A549 (cell line): Measurements from ENCODE around the gene UBTFL1. TPM values are rescaled to one million over a fixed set of nuclear protein-coding genes. Genes with fewer than 3 reads are reported as not detected.

Experiments used
- ATAC-seq, 2 experiments: fragments of 200-7000 bp in 1 of 2; fragments of >200 bp in 1 of 2; cut with Nextera tagmentation in 1 of 2; cut with Tn5 transposase in 1 of 2; 3 replicates each; pipeline versions ENCODE4 v1.8.0 to v1.9.1; 2018 to 2020; ENCODE audit warnings: mild to moderate bottlenecking in 1 of 2, moderate library complexity in 1 of 2
- CTCF ChIA-PET: fragments of 300-600 bp; sonication (Branson Sonifier 250); formaldehyde crosslinking; extraction: SDS; loops from one replicate; lab custom pipeline; 2021; ENCODE audit warnings: antibody characterized with exemption, inconsistent platforms; lab: Yijun Ruan, JAX
- POLR2A ChIA-PET: fragments of 350-600 bp; formaldehyde crosslinking; extraction: SDS; loops from one replicate; lab custom pipeline; 2021; ENCODE audit warnings: antibody characterized with exemption, inconsistent platforms; lab: Yijun Ruan, JAX
- DNase-seq, 2 experiments: peaks; one replicate each; pipeline versions ENCODE4 v3.0.0 to v3.0.0-alpha.2; 2011 to 2016; ENCODE audit warnings: low read depth in 1 of 2, low spot score in 1 of 2
- FAIRE-seq: peaks from 2 replicates; lab custom pipeline; 2011; peaks lifted over from hg19 to GRCh38; lab: Jason Lieb, UNC
- H3K27ac ChIP-seq, 2 experiments: fragments of >200 bp; sonication (Bioruptor Twin); formaldehyde crosslinking; 3 replicates each; pipeline ENCODE4 v1.5.1; 2016 to 2017
- H3K4me1 ChIP-seq: fragments of >200 bp; sonication (Bioruptor Twin); formaldehyde crosslinking; 3 replicates; pipeline ENCODE4 v1.6.1; 2016
- H3K4me2 ChIP-seq: fragments of >200 bp; sonication (Bioruptor Twin); formaldehyde crosslinking; 3 replicates; pipeline ENCODE4 v1.6.1; 2016
- H3K4me3 ChIP-seq: fragments of >200 bp; sonication (Bioruptor Twin); formaldehyde crosslinking; 3 replicates; pipeline ENCODE4 v1.5.1; 2016
- H3K9me3 ChIP-seq: fragments of >200 bp; sonication (Bioruptor Twin); formaldehyde crosslinking; 3 replicates; pipeline ENCODE4 v1.6.1; 2016
- BCL3 ChIP-seq: fragments of >200 bp; sonication (Bioruptor Twin); formaldehyde crosslinking; IDR thresholded peaks from 3 replicates; pipeline ENCODE4 v1.6.1; 2016
- BHLHE40 ChIP-seq: IDR thresholded peaks from 2 replicates; pipeline ENCODE4 v1.6.1; 2012; ENCODE audit warnings: low read depth, low read length, inconsistent platforms
- CBX8 ChIP-seq: fragments of 200-600 bp; sonication (generic); IDR thresholded peaks from 2 replicates; pipeline ENCODE4 v1.6.1; 2016
- CEBPB ChIP-seq, 2 experiments: fragments of >200 bp in 1 of 2; sonication (Bioruptor Twin) in 1 of 2; formaldehyde crosslinking in 1 of 2; IDR thresholded peaks; 2 replicates each; pipeline ENCODE4 v1.6.1; 2012 to 2016
- CHD4 ChIP-seq: fragments of 200-600 bp; sonication (generic); IDR thresholded peaks from 2 replicates; pipeline ENCODE4 v1.6.1; 2016; ENCODE audit warnings: antibody characterized with exemption, mild to moderate bottlenecking, borderline replicate concordance
- EHF ChIP-seq: fragments of 250-450 bp; sonication (Bioruptor Pico); IDR thresholded peaks from 2 replicates; pipeline ENCODE4 v1.5.0; 2020; ENCODE audit warnings: mild to moderate bottlenecking
- FOSL2 ChIP-seq, 2 experiments: fragments of 450-650 bp in 1 of 2; fragments of >200 bp in 1 of 2; sonication (Bioruptor Twin) in 1 of 2; formaldehyde crosslinking; IDR thresholded peaks; 2 replicates each; pipeline versions ENCODE4 v1.5.0 to v1.6.1; 2016 to 2020; ENCODE audit warnings: mild to moderate bottlenecking in 1 of 2, moderate library complexity in 1 of 2
- HEYL ChIP-seq: fragments of 250-450 bp; sonication (Bioruptor Pico); IDR thresholded peaks from 2 replicates; pipeline ENCODE4 v1.8.0; 2021; ENCODE audit warnings: mild to moderate bottlenecking, moderate library complexity
- HMGXB4 ChIP-seq: fragments of 250-450 bp; sonication (Bioruptor Pico); IDR thresholded peaks from 2 replicates; pipeline ENCODE4 v1.5.0; 2021; ENCODE audit warnings: mild to moderate bottlenecking, moderate library complexity, borderline replicate concordance
- HOXB5 ChIP-seq: fragments of 250-450 bp; sonication (Bioruptor Pico); IDR thresholded peaks from 2 replicates; pipeline ENCODE4 v1.5.0; 2020; ENCODE audit warnings: mild to moderate bottlenecking, moderate library complexity
- JUNB ChIP-seq: fragments of >200 bp; sonication (Bioruptor Twin); formaldehyde crosslinking; IDR thresholded peaks from 2 replicates; pipeline ENCODE4 v1.6.1; 2016
- KDM1A ChIP-seq: fragments of 200-600 bp; sonication (generic); IDR thresholded peaks from 2 replicates; pipeline ENCODE4 v1.6.1; 2016; ENCODE audit warnings: low read depth, mild to moderate bottlenecking
- MAX ChIP-seq: IDR thresholded peaks from 2 replicates; pipeline ENCODE4 v1.6.1; 2012
- MAZ ChIP-seq: fragments of 150-350 bp; IDR thresholded peaks from 2 replicates; pipeline ENCODE4 v1.6.1; 2014; ENCODE audit warnings: antibody characterized with exemption, low read depth, low read length, borderline replicate concordance
- MYC ChIP-seq: IDR thresholded peaks from 2 replicates; pipeline ENCODE4 v1.6.1; 2012; ENCODE audit warnings: mild to moderate bottlenecking, inconsistent platforms, low read length, improper control_type of control experiment, borderline replicate concordance
- NPAS2 ChIP-seq: fragments of 250-450 bp; sonication (Bioruptor Pico); IDR thresholded peaks from 2 replicates; pipeline ENCODE4 v1.8.0; 2022; ENCODE audit warnings: mild to moderate bottlenecking, moderate library complexity, borderline replicate concordance
- NR3C1 ChIP-seq: fragments of >200 bp; sonication (Bioruptor Twin); formaldehyde crosslinking; IDR thresholded peaks from 3 replicates; pipeline ENCODE4 v1.6.1; 2017
- PBX3 ChIP-seq: IDR thresholded peaks from 2 replicates; pipeline ENCODE4 v1.6.1; 2012
- PHF8 ChIP-seq: fragments of 200-600 bp; sonication (generic); IDR thresholded peaks from 2 replicates; pipeline ENCODE4 v1.6.1; 2016; ENCODE audit warnings: low read depth, mild to moderate bottlenecking, antibody characterized with exemption, moderate library complexity, borderline replicate concordance
- POLR2A ChIP-seq: IDR thresholded peaks from 2 replicates; pipeline ENCODE4 v1.6.1; 2012; ENCODE audit warnings: mild to moderate bottlenecking, low read length
- RAD21 ChIP-seq, 2 experiments: fragments of >200 bp in 1 of 2; sonication (Bioruptor Twin) in 1 of 2; formaldehyde crosslinking in 1 of 2; IDR thresholded peaks in 1 of 2; conservative IDR thresholded peaks in 1 of 2; 2 replicates in 1 of 2; 3 replicates in 1 of 2; pipeline ENCODE4 v1.6.1; 2012 to 2018; ENCODE audit warnings: inconsistent platforms in 1 of 2
- RCOR1 ChIP-seq: fragments of 150-350 bp; IDR thresholded peaks from 2 replicates; pipeline ENCODE4 v1.6.1; 2014; ENCODE audit warnings: antibody characterized with exemption, low read length, low read depth
- SMC3 ChIP-seq: fragments of >200 bp; sonication (Bioruptor Twin); formaldehyde crosslinking; IDR thresholded peaks from 3 replicates; pipeline ENCODE4 v1.6.1; 2018; ENCODE audit warnings: inconsistent platforms
- TP53 ChIP-seq: fragments of 250-450 bp; sonication (Bioruptor Pico); IDR thresholded peaks from 2 replicates; pipeline ENCODE4 v1.5.0; 2021; ENCODE audit warnings: mild to moderate bottlenecking, moderate library complexity
- ZC3H11A ChIP-seq: fragments of 450-650 bp; IDR thresholded peaks from 2 replicates; pipeline ENCODE4 v1.6.1; 2014; ENCODE audit warnings: antibody characterized with exemption, mild to moderate bottlenecking
- WGBS: methylation state at CpG from one replicate; pipeline ENCODE4 v1.1.6; 2017; ENCODE audit errors: missing lambda C conversion rate; 5-methylcytosine and 5-hydroxymethylcytosine counted together
- polyA plus RNA-seq, 4 experiments: library from polyadenylated mRNA; depleted of rRNA in 3 of 4; stranded (reverse); fragments of >200 nt; fragmentation: RNase III in 1 of 4; extraction: RNeasy Plus Mini Kit Qiagen cat#74134 plus additional on column Dnase treatment in 1 of 4; gene quantifications; 2 replicates in 3 of 4; 3 replicates in 1 of 4; pipeline ENCODE4 v1.2.3, GENCODE V29; 2011 to 2017

The UBTFL1 gene
- polyA plus RNA-seq, 2 of the 4 experiments (the other 2 are of a cell fraction) = not detected

GRCh38 chr11:90124371-90124770 is 38.6 kb downstream of the UBTFL1 start:
- H3K27ac ChIP-seq = no peak overlapping the region
- ATAC-seq = no peak
- ChIA-PET POLR2A (no interaction called here), CTCF (no interaction called here)
- no peaks in the 10 kb centered on the region for H3K9me3 ChIP-seq
- H3K4me2 ChIP-seq = no peak overlapping the region
- FAIRE-seq = no peak
- no peak overlapping the region for H3K4me3 ChIP-seq
- H3K4me1 ChIP-seq = no peaks in the 10 kb centered on the region
- TF ChIP-seq KDM1A = no peak
- TF ChIP-seq EHF = no peak
- TF ChIP-seq CBX8 = no peak
- no peak for TF ChIP-seq TP53 (CRISPR knock-in tag)
- no peak for TF ChIP-seq PHF8
- TF ChIP-seq JUNB = no peak
- TF ChIP-seq MAZ = no peak
- TF ChIP-seq ZC3H11A = no peak
- no peak for TF ChIP-seq HOXB5 (CRISPR knock-in tag)
- no peak for TF ChIP-seq BCL3
- no peak for TF ChIP-seq HEYL (CRISPR knock-in tag)
- TF ChIP-seq POLR2A = no peak
- no peak for TF ChIP-seq NPAS2
- TF ChIP-seq CEBPB (IDR thresholded peaks at IDR 0.05) = no peak
- no peak for TF ChIP-seq FOSL2 (IDR thresholded peaks at IDR 0.05)
- TF ChIP-seq FOSL2 (CRISPR knock-in tag; IDR thresholded peaks at IDR 0.05) = no peak
- no peak for TF ChIP-seq PBX3
- no peak for TF ChIP-seq MYC
- TF ChIP-seq SMC3 = no peak
- TF ChIP-seq RCOR1 = no peak
- TF ChIP-seq RAD21 (conservative IDR thresholded peaks at IDR 0.05 in 1 of 2, IDR thresholded peaks at IDR 0.05 in 1 of 2) = no peak
- no peak for DNase-seq
- WGBS = 4% methylated on average over 1 of the region's 1 CpG

GRCh38 chr11:90124946-90125345 is 39.2 kb downstream of the UBTFL1 start:
- Histone ChIP-seq H3K9me3 (no peaks in the 10 kb centered on the region), H3K4me2 (no peak overlapping the region), H3K4me3 (no peak overlapping the region), H3K4me1 (no peaks in the 10 kb centered on the region), H3K27ac (no peak overlapping the region)
- WGBS = 5% methylated on average over 3 of the region's 3 CpGs
- no peak for DNase-seq
- no peak for ATAC-seq
- no peak for FAIRE-seq
- ChIA-PET POLR2A (no interaction called here), CTCF (interaction anchor here (0.6 kb wide), 1 partner anchor 10 kb away, joined by 3 read pairs; no protein-coding TSS in a partner anchor)
- TF ChIP-seq BHLHE40 = no peak
- no peak for TF ChIP-seq RCOR1
- TF ChIP-seq HMGXB4 = no peak
- TF ChIP-seq NR3C1 = no peak
- TF ChIP-seq MAX = no peak
- no peak for TF ChIP-seq CHD4
- TF ChIP-seq HEYL (CRISPR knock-in tag) = no peak
- TF ChIP-seq, all 56 proteins: peak for 0
